ENCODE data around the gene SIK2. TPM values are rescaled to one million over a fixed set of nuclear protein-coding genes. Genes with fewer than 3 reads are reported as not detected.
"Not testable (repeated sequence)": the region's sequence is repeated elsewhere in the genome, so short reads cannot be mapped to it uniquely, and the experiment has no call there.

Gene SIK2
- total RNA-seq, 1 donor from 2014 or later: 6.6 TPM

DNA sequence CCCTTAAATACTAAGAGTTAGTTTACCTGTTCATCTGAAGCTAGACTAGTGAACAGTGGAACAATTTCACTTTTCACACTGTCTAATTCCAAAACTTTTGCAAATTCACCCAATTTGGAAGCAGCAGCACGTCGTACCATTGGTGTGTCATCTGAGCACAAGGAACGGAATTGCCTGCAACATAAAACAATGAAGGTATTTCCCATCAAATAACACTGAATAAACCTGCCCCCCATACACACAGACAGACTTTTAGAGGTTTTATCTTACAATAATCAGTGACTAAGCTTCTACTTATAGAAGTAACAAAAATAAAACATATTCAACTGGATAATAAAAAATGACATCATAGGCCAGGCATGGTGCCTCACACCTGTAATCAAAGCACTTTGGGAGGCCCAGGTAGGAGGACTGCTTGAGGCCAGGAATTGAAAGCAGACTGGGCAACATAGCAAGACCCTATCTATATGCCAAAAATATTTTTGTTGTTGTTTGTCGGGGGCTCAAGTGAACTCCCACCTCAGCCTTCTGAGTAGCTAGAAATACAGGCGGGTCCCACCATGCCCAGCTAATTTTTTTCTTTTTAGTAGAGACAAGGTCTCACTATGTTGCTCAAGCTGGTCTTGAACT lies 157.6 kb downstream of the SIK2 start:
- DNase-seq (ENCODE audit: low read depth, low spot score): no peak

- no peak for DNase-seq (ENCODE audit: low read depth, low spot score)
These were observed 158.8 kb downstream of the SIK2 start for GRCh38 chr11:111761036-111761435.

DNA sequence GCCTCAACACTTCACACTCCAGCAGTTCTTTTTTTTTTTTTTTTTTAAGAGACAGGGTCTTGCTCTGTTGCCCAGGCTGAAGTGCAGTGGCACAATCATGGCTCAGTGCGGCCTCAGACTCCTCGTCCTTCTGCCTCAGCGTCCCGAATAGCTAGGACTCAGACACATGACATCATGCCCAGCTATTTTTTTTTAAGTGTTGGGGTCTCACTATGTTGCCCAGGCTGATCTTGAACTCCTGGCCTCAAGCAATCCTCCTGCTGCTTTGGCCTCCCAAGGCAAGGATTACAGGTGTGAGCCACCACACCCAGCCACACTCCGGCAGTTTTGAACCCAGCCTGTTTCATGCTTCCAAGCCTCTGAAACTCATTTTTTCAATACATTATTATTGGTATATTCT lies 160.3 kb downstream of the SIK2 start:
- DNase-seq (ENCODE audit: low read depth, low spot score): no peak

DNA sequence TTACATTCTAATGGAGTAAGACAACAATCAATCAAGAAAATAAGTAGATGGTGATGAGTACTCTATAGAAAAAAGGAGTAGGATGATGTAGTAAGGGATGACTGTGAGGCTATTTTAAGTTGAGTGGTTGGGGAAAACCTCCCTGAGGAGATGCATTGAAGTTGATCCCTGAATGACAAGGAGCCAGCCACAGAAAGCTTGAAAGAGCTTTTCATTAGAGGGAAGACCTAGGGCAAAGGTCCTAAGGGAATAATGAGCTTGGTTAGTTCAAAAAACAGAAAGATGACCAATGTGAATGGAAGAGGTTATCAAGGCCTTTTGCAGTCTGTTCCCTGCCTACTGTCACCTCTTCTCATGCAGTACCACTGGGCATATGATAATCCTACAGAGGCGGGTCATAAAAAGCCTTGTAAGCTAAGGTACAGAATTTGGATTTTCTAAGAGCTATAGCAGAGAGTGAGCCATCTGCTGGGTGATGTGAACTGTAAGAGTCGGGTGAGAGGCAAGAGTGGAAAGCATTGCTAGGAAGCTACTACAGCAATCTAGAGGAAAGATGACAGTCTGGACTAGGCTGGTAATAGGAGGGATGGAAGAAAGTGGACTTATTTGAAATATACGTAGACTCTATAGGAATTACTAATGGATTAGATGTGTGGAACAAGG lies 160.9 kb downstream of the SIK2 start:
- DNase-seq (ENCODE audit: low read depth, low spot score): no peak

DNA sequence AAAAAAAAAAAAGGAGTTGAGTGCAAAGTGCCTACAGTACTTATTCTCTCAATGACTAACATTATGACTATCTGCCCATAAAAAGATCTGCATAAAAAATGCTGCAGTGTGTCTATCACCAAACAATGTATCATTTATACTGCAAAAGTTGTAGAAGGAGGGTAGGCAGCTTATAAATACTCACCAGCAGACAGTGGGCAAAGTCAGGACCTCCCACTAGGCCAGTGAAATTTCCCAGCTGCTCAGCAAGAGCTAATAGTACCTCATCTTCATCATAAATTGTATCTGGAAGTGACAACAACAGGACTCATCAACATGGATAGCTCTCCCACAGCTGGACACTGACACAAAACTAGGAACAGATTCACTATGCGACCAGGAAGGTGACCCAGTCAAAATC lies 162.4 kb downstream of the SIK2 start:
- DNase-seq (ENCODE audit: low read depth, low spot score): no peak

GRCh38 chr11:111765320-111765983 lies 163.2 kb downstream of the SIK2 start:
- DNase-seq (ENCODE audit: low read depth, low spot score): no peak

- DNase-seq (ENCODE audit: low read depth, low spot score): no peak
These were observed 164.0 kb downstream of the SIK2 start, which contains the start of gene PPP2R1B for GRCh38 chr11:111765984-111766833. Gene PPP2R1B, minus strand, starts transcription at chr11:111766389. Its CDS starts 28 bp downstream, at chr11:111766361.

DNA sequence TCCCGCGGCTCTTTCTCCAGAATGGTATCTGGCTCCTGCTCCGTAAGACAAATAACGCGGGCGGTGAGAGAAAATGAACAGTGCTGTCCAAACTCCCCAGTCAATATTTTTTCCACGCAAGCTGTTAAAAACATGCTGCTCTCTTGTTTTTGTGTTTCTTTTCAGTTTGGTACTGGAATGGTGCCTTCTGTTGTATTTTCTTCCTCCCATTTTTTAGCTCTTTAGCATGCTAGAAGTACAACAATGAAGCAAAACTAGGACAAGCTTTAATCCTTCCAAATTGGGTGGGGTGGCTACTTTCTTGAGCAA lies 164.5 kb downstream of the SIK2 start:
- DNase-seq (ENCODE audit: low read depth, low spot score): no peak

GRCh38 chr11:111770581-111771134 lies 168.4 kb downstream of the SIK2 start:
- DNase-seq (ENCODE audit: low read depth, low spot score): no peak

- not testable (repeated sequence) for DNase-seq (ENCODE audit: low read depth, low spot score)
These were observed 169.0 kb downstream of the SIK2 start for GRCh38 chr11:111771205-111771604.

GRCh38 chr11:111772535-111772934 lies 170.3 kb downstream of the SIK2 start:
- DNase-seq (ENCODE audit: low read depth, low spot score): no peak

GRCh38 chr11:111774955-111775710 lies 172.9 kb downstream of the SIK2 start:
- DNase-seq (ENCODE audit: low read depth, low spot score): no peak

DNA sequence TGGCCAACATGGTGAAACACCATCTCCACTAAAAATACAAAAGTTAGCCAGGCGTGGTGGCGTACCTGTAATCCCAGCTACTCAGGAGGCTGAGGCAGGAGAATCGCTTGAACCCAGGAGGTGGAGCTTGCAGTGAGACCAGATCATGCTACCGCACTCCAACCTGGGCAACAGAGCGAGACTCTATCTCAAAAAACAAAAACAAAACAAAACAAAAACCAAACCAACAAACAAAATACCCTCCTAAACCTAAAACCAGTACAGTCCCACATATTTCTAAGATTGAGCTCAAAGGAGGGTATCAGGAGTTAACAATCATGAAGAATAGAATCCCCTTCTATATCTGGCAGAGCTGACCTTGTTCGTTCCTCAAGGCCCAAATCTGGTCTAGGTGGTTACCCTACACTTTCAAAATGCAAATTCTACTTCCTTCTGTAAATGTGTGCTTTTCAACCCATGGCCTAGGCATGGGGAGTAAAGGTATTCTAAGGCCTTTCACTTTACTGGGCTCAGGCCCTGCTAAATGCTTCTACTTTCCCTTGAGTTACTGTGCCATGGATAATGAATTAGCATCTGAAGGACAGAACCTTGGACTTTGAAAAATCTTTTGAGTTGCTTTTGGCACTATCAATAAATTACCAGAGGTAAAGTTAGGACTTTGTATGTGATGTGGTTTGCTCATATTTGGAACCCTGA lies 174.3 kb downstream of the SIK2 start:
- no peak for DNase-seq (ENCODE audit: low read depth, low spot score)

DNA sequence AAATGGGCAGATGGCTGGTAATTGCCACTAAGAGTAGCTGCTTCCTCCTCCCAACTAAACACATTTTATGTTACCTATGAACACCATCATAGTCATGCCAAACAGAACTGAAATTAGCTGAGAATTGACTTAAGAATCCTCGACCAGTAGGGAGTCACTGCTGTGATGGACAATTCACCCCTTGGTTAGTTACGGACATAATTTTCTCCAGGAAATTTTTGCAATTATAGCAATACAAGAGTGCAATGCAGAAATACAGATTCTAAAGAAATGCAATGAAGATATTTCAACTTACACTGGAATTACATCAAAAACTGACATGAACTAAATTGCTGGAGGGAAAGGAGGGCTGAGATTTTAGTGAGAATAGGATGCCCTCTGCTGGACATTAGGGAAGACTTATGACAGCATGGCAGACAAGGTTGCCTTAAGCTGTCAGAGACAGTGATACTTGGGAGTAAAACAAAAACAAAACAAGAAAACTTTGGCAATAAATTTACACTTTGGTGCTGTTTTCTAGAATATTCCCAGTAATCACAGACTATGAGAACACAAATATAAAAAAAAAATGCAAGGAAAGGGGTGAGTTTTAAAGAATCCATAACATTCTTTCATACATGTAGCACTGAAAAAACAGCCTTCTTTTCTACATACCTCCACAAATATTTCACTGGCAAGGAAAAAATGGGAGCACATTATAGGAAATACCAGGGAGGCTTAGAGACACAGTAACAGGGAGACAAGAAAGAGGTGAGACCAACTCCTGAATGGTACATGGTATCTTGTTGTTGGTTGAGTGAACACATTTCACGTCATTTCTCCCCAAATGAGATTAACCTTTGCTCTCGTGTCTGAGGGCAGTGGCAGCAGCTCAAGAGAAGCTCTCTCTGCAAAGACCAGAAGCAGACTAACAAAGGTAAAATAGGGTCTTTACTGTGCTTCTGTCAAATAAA lies 175.1 kb downstream of the SIK2 start:
- DNase-seq (ENCODE audit: low read depth, low spot score): peak; percentile 33

GRCh38 chr11:111778047-111778558 lies 175.9 kb downstream of the SIK2 start:
- no peak for DNase-seq (ENCODE audit: low read depth, low spot score)

- no peak for DNase-seq (ENCODE audit: low read depth, low spot score)
These were observed 176.9 kb downstream of the SIK2 start for GRCh38 chr11:111779118-111779517.
